Left colon (tissue), 2 donors: ENCODE results near the gene CDC42BPB. TPM values are rescaled to one million over a fixed set of nuclear protein-coding genes. Genes with fewer than 3 reads are reported as not detected.
"Not testable (repeated sequence)": the region's sequence is repeated elsewhere in the genome, so short reads cannot be mapped to it uniquely, and the experiment has no call there.

Experiments
- ATAC-seq: fragments of 200-7000 bp; cut with Tn5 transposase; one replicate; pipeline ENCODE4 v1.9.1; 2020; ENCODE audit warnings: mild to moderate bottlenecking, moderate library complexity
- DNase-seq, 2 donors: peaks; one replicate each; pipeline ENCODE4 v3.0.0-alpha.2; 2020
- intact Hi-C, 2 donors: fragments of 100-400 bp; cut with DNase I in 1 of 2; cut with micrococcal nuclease in 1 of 2; formaldehyde crosslinking; loops; one replicate each; pipeline versions ENCODE4 v1.11.2 to v1.14.0; 2022; cut with DNase I, micrococcal nuclease
- total RNA-seq, 2 donors: library from RNA; stranded (reverse); fragmentation: NEBNext Ultra II Directional; extraction: Animal tissue kit (Norgen Biotek cat#: 25700); gene quantifications; one replicate each; pipeline ENCODE4 v1.2.1, GENCODE V29; 2021
- donor health status: DM: no; HTN: no; CAD: no.
- donor health status: DM: yes; HTN: yes; CAD: no.

Gene CDC42BPB
- total RNA-seq, 2 donors from 2014 or later: 75.5 to 85.2 TPM

DNA sequence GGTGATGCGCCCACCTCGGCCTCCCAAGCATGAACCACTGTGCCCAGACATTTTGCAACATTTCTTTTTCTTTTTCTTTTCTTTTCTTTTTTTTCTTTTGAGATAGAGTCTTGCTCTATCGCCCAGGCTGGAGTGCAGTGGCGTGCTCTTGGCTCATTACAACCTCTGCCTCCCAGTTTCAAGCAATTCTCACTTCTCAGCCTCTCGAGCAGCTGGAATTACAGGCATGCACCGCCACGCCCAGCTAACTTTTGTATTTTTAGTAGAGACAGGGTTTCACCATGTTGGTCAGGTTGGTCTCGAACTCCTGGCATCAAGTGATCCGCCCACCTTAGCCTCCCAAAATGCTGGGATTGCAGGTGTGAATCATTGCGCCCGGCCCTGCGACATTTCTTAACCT, 7.6 kb upstream of the CDC42BPB start:
- no peak for ATAC-seq
- no peak for DNase-seq
- intact Hi-C loops: no loop called here

DNA sequence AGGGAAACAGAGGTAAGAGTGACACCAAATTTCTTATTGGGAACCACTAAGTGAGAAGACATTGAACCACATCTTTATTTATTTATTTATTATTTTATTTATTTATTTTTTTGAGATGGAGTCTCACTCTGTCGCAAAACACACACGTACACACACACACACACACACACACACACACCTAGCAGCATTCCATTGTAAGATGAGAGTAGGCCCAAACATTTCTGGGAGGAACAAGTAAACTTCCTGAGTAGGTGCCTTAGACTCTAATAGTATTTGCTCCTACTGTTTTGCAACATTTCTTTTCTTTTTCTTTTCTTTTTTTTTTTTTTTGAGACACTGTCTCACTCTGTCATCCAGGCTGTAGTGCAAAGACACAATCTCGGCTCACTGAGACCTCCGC, 7.1 kb upstream of the CDC42BPB start:
- DNase-seq: no peak
- intact Hi-C loops: no loop called here
- no peak for ATAC-seq

DNA sequence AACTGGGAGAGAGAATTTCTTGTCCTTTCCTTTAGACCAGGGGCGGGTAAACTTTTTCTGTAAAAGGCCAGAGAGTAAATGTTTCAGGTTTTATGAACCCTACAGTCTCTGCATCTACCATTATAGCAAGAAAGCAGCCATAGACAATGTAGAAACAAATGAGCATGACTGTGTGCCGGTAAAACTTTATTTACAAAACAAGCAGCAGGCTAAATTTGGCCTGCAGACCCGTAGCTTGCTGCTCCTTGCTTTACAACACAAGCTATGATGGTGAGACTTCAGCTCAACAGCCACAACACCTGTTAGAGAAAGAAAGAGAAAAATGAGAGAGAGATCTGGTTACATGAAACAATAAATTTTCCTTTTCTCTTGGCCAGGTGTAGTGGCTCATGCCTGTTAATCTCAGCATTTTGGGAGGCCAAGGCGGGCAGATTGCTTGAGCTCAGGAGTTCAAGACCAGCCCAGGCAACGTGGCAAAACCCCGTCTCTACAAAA, 4.2 kb upstream of the CDC42BPB start:
- ATAC-seq (no peak), DNase-seq (no peak)
- intact Hi-C loops: no loop called here

DNA sequence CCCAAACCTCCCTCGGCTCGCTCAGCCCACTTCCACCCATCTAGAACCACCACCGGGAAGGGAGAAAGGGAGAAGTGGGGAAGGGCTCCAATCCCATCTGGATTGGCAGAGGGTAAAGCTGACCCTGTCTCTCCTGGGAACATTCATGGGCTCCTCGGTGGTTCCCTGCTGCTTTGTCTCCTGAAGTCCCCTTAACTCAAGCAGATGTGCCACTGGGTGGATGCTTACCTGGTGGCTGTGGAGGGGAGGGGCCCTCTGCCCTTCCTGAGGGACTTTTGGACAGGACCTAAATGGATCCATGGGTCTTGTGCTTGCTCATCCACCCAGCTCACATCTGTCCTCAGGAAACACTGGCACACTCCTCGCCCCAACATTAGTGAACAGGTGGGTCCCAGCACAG, 2.2 kb upstream of the CDC42BPB start:
- DNase-seq: no peak
- ATAC-seq: no peak
- intact Hi-C loops: no loop called here

DNA sequence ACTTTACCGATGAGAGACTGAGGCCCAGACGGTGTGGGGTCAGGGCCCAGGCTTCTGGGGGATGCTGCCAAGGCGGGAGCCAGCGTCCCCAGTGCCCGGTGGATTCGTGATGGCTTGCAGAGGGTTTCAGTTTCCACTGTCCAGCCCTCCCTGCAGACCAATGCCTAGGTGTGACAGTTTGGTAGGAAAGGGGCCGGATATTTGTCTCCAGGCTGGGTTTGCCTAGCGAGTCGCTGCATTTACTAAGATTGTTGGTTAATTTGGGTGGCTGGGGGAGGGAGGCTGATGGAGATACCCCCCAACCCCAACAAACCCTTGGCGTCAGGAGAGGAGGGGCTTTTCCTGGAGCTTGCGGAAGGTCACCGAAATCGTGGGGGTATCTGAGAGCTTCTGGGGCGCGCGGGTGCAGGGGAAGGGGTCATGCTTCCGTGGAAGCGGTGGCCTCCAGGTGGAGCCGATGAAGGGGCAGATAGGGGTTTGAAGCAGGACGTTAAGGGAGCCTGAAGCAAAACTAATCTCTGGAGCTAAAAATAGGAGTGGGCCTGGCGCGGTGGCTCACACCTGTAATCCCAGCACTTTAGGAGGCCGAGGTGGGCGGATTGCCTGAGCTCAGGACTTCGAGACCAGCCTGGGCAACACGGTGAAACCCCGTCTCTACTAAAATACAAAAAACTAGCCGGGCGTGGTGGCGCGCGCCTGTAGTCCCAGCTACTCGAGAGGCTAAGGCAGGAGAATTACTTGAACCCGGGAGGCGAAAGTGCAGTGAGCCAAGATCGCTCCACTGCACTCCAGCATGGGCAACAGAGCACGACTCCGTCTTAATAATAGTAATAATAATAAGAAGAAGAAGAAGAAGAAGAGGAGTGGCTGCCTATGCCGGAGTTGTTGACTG, 1.1 kb upstream of the CDC42BPB start:
- intact Hi-C loops: no loop called here
- DNase-seq (no peak), ATAC-seq (peak; percentile 12)

DNA sequence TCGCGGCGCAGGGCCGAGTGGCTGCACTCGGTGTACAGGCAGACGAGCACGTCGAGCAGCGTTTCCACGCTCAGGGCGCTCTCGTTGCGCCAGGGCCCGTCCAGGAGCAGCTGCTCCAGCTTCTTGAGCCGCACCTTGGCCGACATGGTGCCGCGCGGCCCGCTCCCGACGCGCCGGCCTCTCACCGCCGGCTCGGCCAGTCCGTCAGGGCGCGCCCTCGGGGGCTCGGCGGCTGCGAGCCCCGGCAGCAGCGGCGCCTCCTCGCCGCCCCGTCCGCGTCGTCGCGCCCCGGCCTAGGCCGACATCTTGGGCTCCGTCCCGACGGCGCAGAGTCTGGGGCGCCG, 349 bp downstream of the CDC42BPB start:
- DNase-seq: peak in 1 of 2 donors; percentile 46
- peak; percentile 21 for ATAC-seq
- intact Hi-C loops: no loop called here

DNA sequence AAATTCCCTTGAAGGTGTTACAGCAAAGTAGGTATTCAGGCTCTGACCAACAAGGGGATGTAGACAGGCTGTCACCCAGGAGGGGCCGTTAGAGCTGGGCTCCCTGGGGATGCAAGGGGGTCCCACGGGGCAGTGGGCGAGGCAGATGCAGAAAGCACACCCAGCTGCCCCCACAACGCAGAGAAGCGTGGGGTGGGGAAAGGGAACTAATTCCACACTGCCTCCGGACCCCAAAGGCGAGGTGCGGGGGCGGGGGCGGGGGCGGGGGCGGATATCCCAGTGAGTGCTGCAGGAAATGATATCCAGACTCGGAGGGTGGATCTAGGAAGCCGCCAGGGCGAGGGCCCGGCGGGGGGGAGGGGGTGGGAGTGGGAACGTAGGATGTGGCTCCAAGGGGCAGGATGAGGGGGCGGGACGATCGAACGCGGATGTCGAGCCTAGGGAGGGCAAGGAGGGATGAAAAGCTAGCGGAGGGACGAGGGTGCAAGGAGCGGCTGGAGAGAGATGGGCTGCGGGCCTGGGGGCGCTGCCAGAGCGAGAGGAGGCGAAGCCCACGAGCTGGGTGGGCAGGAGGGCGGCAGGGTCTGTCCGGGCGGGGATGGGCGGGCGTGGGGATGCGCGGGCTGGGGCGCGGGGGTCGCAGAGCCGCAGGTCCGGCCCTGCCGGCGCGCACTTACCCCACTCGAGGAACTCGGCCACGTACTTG, 874 bp downstream of the CDC42BPB start:
- peak; percentile 46 for ATAC-seq
- DNase-seq: peak; percentile 82 to 83
- intact Hi-C loops: no loop called here

DNA sequence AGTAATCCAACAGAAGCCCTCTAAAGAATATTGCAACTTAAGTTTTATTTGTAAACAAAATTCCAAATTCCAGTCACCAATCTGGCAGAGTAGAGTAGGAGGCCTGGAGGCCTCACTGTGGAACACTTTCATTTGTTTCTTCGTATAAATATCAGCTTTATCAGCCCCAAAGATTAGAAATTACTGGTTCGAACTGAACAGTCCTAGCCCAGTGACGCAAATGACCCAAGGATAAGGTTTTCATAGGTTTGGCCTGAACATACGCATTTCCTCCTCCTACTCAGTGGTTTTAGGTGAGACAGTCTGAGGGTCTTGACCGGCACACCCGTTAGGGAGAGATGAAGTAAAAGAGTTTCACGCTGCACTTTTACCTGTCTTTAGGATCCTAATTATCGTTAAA, 1.7 kb downstream of the CDC42BPB start:
- intact Hi-C loops: no loop called here
- DNase-seq (no peak), ATAC-seq (no peak)

DNA sequence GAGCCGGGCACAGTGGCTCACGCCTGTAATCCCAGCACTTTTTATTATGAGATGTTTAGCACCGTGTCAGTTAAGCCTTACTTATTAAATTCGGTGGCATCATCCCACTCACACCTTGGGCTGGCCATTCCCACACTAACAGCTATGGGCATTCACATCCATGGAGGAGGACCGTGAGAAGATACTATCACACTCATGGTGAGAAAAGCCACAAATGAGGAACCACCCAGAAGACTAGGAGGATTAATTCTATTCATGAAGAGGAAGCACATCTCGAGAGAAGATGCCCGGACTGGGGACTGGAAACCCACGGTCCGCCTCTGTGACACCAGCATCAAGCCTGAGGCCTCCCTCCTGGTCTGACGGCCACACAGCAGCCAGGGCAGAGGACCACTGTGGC, 4.9 kb downstream of the CDC42BPB start:
- DNase-seq: no peak
- intact Hi-C loops: no loop called here
- ATAC-seq: no peak

DNA sequence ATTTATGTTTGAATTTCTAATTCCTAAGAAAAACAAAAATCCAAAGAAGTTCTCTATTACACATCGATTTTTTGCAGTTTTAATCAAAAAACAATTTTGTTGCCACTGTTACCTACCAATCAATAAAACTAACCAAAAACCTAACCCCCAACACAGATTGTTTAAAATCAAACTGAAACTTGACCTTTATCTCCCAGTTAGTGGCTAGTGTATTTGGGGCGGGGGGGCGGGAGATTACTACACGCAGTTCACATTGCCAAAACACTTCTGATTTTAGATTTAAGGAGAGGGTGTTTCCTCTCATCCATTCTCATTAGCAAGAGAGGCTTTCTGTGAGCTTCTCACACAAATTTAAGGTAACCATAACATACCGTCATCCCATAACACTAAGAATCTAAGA, 6.4 kb downstream of the CDC42BPB start:
- DNase-seq: no peak
- intact Hi-C loops: no loop called here
- ATAC-seq: no peak

DNA sequence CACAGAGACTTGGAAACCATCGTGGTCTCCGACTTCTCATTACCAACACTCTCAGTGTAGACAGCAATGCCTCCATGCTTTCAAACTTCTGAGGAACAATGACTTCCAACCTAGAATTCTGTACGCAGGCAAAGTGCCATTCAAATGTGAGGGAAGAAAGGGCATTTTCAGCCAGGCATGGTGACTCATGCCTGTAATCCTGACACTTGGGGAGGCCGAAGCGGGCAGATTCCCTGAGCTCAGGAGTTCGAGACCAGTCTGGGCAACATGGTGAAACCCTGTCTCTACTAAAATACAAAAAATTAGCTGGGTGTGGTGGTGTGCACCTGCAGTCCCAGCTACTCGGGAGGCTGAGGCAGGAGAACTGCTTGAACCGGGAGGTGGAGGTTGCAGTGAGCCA, 9.9 kb downstream of the CDC42BPB start:
- intact Hi-C loops, DNase-seq, ATAC-seq: not testable (repeated sequence)

DNA sequence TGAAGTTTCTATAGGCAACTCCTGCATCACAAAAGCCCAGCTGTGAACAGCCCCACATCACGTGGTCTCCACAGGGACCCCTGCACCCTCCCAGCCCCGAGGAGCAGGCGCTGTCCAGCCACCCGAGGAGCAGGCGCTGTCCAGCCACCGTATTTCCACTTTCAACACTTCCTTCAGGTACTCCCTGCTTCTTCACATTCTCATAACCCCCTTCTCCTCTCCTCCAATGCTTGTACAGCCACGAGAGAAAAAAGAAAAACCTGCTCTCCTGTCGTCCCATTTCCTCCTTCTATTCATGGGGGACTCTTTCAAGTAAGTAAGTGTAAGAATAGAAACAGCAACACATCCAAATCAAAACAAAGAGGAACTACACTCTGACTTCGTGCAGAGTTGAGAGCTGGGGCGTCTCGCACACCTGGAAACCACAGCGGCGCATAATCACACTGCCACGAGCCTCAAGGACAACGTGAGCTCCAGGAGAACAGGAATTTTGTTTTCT, 11.9 kb downstream of the CDC42BPB start:
- no peak for DNase-seq
- ATAC-seq: no peak
- intact Hi-C loops: no loop called here

DNA sequence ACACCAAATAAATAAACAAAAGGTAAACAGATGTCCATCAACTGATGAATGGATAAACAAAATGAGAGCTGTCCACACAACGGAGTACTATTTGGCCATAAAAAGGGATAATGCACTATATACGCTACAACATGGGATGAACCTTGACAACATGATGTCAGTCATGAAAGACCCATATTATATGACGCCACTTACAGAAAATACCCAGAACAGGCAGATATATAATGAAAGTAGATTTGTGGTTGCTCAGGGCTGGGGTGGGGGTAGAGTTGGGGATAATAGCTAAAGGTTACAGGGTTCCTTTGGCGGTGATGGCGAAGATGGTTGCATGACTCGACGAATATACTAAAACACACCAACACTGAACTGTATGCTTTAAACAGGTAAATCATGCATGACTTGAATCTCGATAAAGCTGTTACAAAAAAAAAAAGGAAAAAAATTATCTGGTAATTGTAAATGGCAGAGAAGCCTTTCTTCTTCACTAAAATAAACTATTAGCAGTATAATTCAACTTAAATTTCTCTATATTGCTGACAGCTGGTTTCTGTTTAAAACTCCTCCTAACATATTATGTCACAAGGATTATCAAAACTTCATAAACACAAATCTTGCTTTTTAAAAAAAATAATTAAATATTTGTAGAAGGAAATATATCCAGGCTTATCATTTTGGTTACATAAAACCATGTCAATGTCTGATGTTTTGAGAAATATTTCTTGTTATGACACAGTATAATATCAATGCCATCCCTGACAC, 13.9 kb downstream of the CDC42BPB start:
- ATAC-seq (no peak), DNase-seq (no peak)
- intact Hi-C loops: no loop called here

DNA sequence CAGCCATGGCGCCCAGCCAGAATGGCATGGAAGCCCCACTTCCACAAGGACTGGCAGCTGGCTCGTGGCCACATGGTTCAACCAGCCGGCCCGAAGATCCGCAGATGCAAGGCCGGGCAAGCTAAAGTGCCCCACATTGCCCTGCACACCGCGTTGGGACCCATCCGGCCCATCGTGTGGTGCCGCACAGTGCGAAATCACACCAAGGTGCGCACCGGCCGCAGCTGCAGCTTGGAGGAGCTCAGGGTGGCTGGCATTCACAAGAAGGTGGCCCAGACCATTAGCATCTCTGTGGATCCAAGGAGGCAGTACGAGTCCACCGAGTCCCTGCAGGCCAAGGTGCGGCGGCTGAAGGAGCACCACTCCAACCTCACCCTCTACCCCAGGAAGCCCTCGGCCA, 15.9 kb downstream of the CDC42BPB start:
- ATAC-seq: no peak
- intact Hi-C loops: no loop called here
- no peak for DNase-seq

DNA sequence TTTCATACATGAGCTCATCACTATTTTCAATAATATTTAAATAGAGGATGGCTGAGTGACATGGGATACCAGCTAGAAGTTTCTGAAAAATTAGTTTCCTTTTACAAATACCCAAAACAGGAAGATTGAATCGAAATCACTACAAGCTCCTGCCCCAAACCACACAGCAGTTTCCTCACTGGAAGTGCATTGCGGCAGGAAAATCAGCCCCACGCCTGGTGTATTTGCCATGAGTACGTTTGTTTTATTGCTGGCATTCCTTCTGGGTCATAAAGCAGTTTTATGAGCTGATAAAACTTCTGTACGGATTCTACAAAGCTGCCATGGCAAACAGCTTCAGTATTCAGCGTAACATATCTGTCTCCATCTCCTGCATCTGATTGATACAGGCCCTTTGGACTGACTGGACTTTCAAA, 23.7 kb downstream of the CDC42BPB start:
- DNase-seq: peak; percentile 60 to 77
- intact Hi-C loops: no loop called here
- ATAC-seq: peak; percentile 91

DNA sequence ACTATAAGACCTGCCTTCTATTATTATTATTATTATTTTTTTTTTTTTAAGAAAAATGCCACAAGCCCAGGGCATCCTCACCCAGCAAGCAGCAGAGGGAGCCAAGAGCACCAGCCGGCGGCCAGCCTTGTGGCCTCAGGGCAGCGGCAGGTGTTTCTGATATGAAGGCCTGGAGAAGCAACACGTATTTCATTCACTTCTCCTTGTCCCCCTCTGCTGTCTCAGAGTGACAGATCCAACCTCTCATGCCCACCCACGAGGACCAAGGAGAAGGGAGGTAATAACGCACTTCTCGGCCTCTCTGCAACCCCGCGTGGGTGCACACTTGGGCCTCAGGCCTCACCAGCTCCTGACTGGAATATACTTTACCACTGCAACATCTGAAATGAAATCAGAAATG, 25.4 kb downstream of the CDC42BPB start:
- intact Hi-C loops: no loop called here
- ATAC-seq: peak; percentile 30
- peak; percentile 41 to 54 for DNase-seq

DNA sequence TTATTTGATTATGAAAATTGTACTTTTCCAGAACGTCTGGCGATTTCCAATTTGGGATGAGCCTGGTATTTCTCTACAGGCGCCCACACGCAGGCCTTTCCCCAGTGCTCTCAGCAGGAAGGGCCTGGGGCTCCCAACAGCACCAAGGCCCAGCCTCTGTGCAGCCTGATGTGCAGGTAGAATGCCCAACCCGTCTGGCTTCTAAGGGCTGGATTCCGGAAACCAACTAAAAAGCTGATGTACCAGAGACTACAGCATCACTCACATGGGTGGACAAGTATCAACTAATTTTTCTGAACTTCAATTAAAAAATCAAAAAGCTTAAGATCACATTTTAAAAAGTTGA, 25.8 kb downstream of the CDC42BPB start:
- no peak for ATAC-seq
- intact Hi-C loops: no loop called here
- no peak for DNase-seq

DNA sequence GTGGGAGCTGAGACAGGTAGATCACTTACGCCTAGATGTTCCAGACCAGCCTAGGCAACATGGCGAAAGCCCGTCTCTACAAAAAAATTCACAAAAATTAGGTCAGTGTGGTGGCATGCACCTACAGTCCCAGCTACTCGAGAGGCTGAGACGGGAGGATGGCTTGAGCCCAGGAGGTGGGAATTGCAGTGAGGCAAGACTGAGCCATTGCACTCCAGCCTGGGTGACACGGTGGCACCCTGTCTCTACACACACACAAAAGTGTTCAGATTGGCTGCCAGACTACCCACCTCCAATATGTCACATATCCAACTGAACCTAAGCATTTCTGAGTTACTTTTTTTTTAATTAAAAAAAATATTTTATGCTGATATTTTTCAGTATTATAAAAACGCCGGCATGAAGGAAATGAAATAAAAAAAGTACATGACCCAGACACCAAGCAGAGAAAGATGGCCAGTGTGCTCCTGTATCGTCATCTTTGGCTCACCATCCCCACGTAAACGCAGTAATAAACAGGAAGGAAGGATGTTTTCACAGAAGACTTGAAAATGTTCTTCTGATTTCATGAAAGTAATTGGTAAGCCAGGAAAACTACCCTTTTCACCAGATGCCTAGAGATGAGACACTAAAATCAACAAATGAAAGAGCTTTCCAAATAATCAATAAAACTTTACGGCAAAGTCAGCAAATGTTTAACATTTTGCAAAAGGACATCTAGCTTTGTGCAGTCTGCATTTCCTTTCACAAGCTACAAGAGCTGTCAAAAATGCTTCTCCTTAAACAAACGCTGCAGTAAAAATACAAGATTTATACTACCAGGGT, 26.4 kb downstream of the CDC42BPB start:
- ATAC-seq (no peak), DNase-seq (no peak)
- intact Hi-C loops: no loop called here

DNA sequence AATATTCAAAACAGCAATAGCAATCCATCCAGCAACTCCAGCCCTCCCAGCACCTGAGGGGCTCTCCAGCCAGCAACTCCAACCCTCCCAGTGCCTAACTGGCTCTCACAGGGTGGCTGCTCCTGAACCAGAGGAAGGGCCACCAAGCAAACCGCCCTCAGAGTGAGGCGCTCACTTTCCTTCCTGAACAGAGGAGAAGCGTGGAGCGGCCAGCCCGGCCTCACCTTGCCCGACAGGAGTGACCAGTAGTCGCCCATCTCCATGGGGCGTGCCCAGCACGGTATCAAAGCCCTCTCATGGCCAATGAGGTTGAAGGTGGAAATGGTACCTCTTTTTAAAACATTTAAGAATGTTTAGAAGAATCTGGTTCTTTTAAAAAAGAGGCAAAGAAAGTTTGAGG, 27.4 kb downstream of the CDC42BPB start:
- no peak for ATAC-seq
- DNase-seq: no peak
- intact Hi-C loops: no loop called here
